Colonic mucosa (tissue), 4 donors: ENCODE data around the gene EML5. TPM values are rescaled to one million over a fixed set of nuclear protein-coding genes. Genes with fewer than 3 reads are reported as not detected.

Experiments used
- DNase-seq: peaks from one replicate; pipeline ENCODE4 v3.0.0-alpha.2; 2020
- H3K27ac ChIP-seq: fragments of 200-600 bp; one replicate; pipeline ENCODE4 v1.8.0; 2021
- H3K27me3 ChIP-seq: fragments of 200-600 bp; one replicate; pipeline ENCODE4 v1.8.0; 2021
- H3K36me3 ChIP-seq: fragments of 200-600 bp; one replicate; pipeline ENCODE4 v1.8.0; 2021
- H3K4me1 ChIP-seq: fragments of 200-600 bp; one replicate; pipeline ENCODE4 v1.8.0; 2021; ENCODE audit warnings: mild to moderate bottlenecking
- H3K4me3 ChIP-seq: fragments of 200-600 bp; one replicate; pipeline ENCODE4 v1.8.0; 2021
- H3K9ac ChIP-seq, 2 donors: one replicate each; pipeline ENCODE4 v1.7.0; 2013; ENCODE audit warnings: control low read depth in 2 of 2, low read depth in 2 of 2, low read length in 2 of 2
- H3K9me3 ChIP-seq: fragments of 200-600 bp; one replicate; pipeline ENCODE4 v1.8.0; 2021
- intact Hi-C: fragments of 100-400 bp; cut with DNase I; formaldehyde crosslinking; loops from one replicate; pipeline ENCODE4 v1.14.1; 2022
- total RNA-seq, 2 donors: library from RNA; stranded (reverse); fragmentation: NEBNext Ultra II Directional in 1 of 2; extraction: Animal tissue kit (Norgen Biotek cat#: 25700) in 1 of 2; gene quantifications; one replicate each; pipeline ENCODE4 v1.2.1, GENCODE V29; 2021
- TF ChIP-seq, protein P1 (sequence below): fragments of 200-600 bp; IDR thresholded peaks from one replicate; pipeline ENCODE4 v1.8.0; 2022; ENCODE audit warnings: antibody characterized with exemption, mild to moderate bottlenecking
- donor health status: healthy.
- donor health status: DM: no; HTN: no; CAD: no.
- donor health status: DM: no; HTN: no; CAD: no.

Gene EML5
- total RNA-seq, 2 donors from 2014 or later = 0.93 to 1.2 TPM

DNA sequence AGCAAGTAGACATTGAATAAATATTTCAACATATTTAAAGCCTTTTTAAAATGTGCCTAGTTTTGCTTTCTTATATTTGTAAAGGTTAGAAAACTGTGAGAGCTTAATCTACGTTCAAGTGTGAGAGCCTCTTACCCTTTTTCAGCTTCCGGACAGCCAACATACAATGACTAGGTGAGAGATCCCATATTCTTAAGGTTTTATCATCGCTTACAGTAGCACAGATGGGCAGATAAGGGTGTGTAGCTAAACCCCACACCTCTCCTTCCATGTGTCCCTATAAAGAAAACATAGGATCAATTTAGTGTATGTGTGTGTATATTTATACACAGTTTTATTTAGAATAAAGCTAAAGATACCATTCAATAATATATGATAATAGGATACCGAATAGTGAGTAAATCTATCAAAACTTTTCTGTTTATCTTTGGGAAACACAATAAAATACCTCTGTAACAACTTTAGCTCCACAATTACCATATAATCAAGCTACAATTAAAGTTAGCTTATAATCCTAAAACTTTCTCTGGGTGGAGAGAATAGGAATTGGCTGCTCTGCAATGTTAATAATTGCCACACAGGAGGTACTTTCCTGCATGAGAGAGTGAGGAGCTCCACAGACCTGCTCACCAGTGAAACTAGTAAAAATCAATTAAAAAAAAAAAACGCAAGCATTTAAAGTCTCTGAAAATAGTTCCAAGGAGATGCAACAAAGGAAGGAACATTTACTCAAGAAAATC is 110.8 kb downstream of the EML5 start:
- no peak for DNase-seq
- H3K36me3 ChIP-seq = no peaks in the 10 kb centered on the region
- TF ChIP-seq, protein P1, sequence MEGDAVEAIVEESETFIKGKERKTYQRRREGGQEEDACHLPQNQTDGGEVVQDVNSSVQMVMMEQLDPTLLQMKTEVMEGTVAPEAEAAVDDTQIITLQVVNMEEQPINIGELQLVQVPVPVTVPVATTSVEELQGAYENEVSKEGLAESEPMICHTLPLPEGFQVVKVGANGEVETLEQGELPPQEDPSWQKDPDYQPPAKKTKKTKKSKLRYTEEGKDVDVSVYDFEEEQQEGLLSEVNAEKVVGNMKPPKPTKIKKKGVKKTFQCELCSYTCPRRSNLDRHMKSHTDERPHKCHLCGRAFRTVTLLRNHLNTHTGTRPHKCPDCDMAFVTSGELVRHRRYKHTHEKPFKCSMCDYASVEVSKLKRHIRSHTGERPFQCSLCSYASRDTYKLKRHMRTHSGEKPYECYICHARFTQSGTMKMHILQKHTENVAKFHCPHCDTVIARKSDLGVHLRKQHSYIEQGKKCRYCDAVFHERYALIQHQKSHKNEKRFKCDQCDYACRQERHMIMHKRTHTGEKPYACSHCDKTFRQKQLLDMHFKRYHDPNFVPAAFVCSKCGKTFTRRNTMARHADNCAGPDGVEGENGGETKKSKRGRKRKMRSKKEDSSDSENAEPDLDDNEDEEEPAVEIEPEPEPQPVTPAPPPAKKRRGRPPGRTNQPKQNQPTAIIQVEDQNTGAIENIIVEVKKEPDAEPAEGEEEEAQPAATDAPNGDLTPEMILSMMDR = no peak
- no peaks in the 10 kb centered on the region for H3K4me1 ChIP-seq
- H3K9ac ChIP-seq = no peak overlapping the region
- no peaks in the 10 kb centered on the region for H3K9me3 ChIP-seq
- H3K27me3 ChIP-seq = no peaks in the 10 kb centered on the region
- intact Hi-C loops = no loop called here
- no peak overlapping the region for H3K4me3 ChIP-seq
- no peak overlapping the region for H3K27ac ChIP-seq

DNA sequence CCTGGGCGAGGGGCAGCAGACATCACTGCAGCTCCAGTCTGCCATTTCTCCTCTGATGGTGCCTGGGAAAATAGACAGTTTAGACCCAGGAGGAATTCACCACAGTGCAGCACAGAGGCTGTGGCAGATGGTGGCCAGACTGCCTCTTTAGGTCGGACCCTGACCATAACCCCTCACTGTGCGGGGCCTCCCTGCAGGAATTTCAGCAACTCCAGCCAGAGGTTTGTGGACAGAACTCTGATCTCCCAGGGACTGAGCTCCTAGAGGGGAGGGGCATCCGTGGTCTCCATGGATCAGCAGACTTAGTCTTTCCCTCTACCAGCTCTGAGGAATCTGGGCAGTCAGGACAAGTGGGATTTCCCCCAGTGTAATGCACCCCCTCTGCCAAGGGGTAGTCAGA is 123.4 kb downstream of the EML5 start:
- H3K27me3 ChIP-seq = no peaks in the 10 kb centered on the region
- H3K9me3 ChIP-seq = no peaks in the 10 kb centered on the region
- H3K9ac ChIP-seq = no peak overlapping the region
- no peak overlapping the region for H3K27ac ChIP-seq
- H3K4me1 ChIP-seq = no peaks in the 10 kb centered on the region
- H3K4me3 ChIP-seq = no peak overlapping the region
- intact Hi-C loops = loop anchor here (5.0 kb wide), 2 partner anchors 198 to 343 kb away; no protein-coding TSS in a partner anchor
- H3K36me3 ChIP-seq = no peaks in the 10 kb centered on the region
- TF ChIP-seq, protein P1 = no peak
- no peak for DNase-seq

DNA sequence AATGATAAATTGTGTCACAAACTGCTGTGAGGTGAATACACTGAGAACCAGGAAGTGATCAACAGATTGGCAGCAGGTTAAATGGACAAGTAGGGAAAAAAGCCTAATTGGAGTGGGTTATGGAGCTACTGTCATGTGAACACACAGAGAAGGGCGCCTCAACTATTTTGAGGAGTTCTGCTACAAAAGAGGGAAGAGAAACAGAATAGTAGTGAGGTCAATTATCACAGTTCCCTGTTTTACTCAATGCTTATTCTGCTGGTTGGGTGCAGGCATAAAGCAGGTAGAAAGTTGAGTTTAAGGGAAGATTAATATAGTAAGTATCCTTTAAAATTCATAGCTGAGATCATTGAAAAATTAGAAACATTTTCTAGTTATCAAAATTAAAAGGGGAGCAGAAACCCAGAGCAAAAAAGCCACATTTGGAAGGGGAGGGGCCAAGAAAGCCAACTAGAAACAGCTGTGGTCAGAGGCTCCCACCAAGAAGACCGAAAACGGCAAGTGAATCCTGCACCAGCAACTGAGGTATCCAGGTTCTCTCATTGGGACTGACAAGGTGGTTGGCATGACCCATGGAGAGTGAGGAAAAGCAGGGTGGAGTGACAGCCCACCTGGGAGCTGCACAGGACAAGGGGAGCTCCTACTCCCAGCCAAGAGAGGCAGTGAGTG is 124.2 kb downstream of the EML5 start:
- H3K9me3 ChIP-seq = no peaks in the 10 kb centered on the region
- TF ChIP-seq, protein P1 = no peak
- no peaks in the 10 kb centered on the region for H3K4me1 ChIP-seq
- H3K4me3 ChIP-seq = no peak overlapping the region
- no peaks in the 10 kb centered on the region for H3K27me3 ChIP-seq
- H3K27ac ChIP-seq = no peak overlapping the region
- no peak overlapping the region for H3K9ac ChIP-seq
- DNase-seq = no peak
- intact Hi-C loops = loop anchor here (5.0 kb wide), 2 partner anchors 199 to 344 kb away; no protein-coding TSS in a partner anchor
- H3K36me3 ChIP-seq = no peaks in the 10 kb centered on the region

DNA sequence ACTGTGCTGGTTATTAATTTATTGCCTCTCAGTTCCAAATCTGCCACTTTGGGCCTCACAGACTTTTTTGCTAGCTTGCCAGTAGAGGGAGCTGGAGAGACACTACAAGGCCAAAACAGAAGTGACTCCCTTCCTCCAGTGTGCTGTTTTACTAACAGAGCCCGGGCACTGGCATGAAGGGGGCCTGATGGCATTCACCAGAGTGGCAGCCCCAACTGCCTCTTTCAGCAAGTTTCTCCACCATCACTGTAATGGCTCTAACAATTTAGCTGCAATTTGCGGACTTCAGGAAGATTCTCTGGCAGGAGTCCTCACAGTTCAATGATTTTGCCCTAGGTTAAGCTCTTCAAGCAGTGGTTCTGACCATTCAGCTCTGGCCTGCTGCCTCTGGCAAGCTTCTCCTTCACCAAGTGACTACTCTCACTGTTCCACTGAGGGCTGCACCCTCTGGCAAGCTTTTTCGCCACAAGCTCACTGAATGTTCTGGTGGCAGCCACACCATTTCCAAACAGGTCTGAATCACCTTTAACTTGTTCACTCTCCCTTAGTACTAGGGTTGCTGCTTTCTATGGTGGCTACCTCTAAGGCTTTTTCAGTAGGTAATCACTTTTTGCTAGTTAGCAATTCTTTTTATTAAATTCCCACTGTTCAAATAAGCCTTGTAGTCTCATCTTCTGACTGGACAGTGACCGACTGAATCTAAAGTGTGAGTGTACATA is 125.0 kb downstream of the EML5 start:
- Histone ChIP-seq H3K27me3 (no peaks in the 10 kb centered on the region), H3K36me3 (no peaks in the 10 kb centered on the region), H3K4me1 (no peaks in the 10 kb centered on the region), H3K4me3 (no peak overlapping the region), H3K9ac (no peak overlapping the region), H3K27ac (no peak overlapping the region), H3K9me3 (no peaks in the 10 kb centered on the region)
- TF ChIP-seq, protein P1 = peak; percentile 81
- intact Hi-C loops = loop anchor here (5.0 kb wide), 2 partner anchors 200 to 345 kb away; no protein-coding TSS in a partner anchor
- DNase-seq = peak; percentile 64

DNA sequence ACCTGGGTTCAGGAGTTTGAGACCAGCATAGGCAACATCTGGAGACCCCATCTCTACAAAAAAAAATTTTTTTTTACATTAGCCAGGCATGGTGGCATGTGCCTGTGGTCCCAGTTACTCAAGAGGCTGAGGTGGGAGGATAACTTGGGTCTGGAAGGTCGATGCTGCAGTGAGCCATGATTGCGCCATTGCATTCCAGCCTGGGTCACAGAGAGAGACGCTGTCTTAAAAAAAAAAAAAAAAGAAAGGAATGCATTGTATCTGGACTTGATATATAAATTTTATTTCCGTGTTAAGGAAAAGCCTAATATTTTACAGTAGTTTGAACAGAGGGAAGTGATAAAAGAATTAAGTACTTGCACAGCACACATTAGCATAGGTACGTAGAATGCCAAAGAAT is 132.7 kb downstream of the EML5 start:
- H3K36me3 ChIP-seq = no peaks in the 10 kb centered on the region
- intact Hi-C loops = no loop called here

More for the DNA sequence above, 132.7 kb downstream of the EML5 start:
- Histone ChIP-seq H3K27ac (no peak overlapping the region), H3K4me3 (no peak overlapping the region), H3K4me1 (no peaks in the 10 kb centered on the region), H3K9ac (no peak overlapping the region), H3K9me3 (no peaks in the 10 kb centered on the region), H3K27me3 (no peaks in the 10 kb centered on the region)
- DNase-seq = no peak
- TF ChIP-seq, protein P1 = no peak
